RPMI7951 (cell line): Measurements from ENCODE around the gene E2F3. TPM values are rescaled to one million over a fixed set of nuclear protein-coding genes. Genes with fewer than 3 reads are reported as not detected.
"Not testable (repeated sequence)": the region's sequence is repeated elsewhere in the genome, so short reads cannot be mapped to it uniquely, and the experiment has no call there.

Experiments
- DNase-seq: peaks from one replicate; pipeline ENCODE4 v3.0.0-alpha.2; 2012; ENCODE audit warnings: low read depth
- total RNA-seq: library from RNA; depleted of rRNA; stranded (reverse); fragments of >200 nt; shearing (Covaris generic); gene quantifications from 2 replicates; pipeline ENCODE4 v1.2.3, GENCODE V29; 2014

Gene E2F3
- total RNA-seq, 1 experiment from 2014 or later: 4.8 TPM

DNA sequence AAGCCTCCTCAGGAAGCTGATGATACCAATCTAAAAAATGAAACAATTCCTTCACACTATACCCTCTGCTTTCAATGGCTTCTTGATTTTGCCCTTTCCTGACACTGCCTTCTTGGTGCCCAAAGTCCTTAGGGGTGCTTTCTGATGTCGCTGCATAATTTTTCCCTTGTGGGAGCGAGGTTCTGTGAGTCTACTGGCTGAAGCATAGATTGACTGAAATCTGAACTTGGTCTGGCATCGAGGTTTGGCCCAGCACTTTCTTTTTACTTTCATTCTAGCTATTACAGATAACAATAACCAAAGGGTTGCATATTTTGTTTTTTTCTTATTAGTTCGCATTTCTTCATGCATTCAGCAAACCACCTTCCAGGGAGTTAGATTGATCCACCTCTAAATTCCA lies 65.8 kb downstream of the E2F3 start:
- no peak for DNase-seq

- DNase-seq: no peak
These were observed 66.5 kb downstream of the E2F3 start for GRCh38 chr6:20468209-20468608.

GRCh38 chr6:20472748-20473147 lies 71.1 kb downstream of the E2F3 start:
- no peak for DNase-seq

DNA sequence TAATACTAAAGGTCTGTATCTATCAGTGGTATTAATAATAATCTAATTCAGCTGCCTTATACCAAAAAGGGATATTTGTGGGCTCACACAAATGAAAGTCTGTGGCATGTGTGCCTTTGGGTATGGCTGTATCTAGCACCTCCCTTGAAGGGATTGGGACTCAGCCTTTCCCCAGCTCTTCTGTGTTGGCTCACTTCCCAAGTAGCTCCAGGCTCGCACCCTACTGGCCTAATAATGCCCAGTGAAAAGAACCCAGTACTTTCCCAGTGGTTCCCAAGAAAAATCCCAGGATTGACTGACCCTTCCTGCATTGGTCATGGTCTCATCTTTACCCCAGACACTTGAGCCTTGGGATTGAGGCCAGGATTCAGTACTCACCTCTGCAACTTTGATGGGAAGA lies 71.8 kb downstream of the E2F3 start:
- no peak for DNase-seq

DNA sequence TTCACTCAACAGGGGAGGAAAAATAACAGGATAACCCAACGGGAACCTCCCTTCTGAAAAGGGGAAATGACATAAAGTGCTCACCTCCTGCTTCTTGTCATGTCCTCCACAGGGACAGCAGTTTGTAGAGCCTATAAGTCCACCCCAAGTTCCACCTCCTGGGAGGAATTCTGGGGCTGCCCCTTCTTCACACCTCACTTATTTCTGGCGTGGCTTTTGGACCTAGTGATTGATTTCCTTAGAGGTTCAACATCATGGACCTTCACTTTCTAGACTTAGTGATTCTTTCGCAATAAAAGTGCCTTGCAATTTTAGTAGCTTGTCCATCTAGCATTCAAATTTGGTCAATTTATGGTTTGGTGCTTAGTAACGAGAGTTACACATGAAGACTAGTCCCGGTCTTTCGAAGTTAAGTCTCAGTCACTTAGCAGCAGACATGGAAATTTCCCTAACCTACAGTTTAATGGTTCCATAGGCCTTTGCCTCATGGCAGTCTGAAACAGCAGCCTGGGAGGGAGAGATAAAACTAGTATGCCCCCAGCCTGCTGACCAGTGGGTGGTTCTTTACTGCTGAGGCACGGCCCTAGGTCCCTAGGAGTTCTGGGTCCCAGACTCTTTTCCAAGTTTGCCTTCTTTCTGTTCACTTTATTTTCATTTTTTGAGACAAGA lies 73.3 kb downstream of the E2F3 start:
- DNase-seq: no peak

DNA sequence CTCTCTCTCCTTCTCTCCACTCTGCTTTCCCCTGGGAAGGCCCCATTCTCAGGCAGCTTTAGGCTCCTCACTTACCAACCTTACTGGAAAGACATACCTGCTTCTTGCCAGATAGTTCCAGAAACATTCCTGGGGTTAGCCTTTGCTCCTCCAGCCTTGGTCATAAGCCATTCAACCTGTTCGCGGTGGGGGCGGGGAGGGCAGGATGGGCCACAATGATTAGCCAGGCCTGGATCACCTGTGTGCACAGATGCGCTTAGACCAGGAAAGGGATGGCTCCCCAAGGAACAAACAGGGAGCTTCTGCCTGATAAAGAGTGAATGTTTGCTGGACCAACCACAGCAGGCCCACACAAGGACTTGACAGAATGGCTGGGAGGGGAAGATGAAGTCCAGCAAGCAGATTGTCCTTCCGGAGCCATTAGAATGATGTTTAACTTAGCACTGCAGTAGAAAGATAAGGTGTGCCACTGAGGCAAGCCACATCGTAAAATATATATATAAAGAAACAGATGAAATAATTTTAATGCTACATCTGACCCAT lies 74.9 kb downstream of the E2F3 start:
- DNase-seq: no peak

GRCh38 chr6:20477485-20477884 lies 75.8 kb downstream of the E2F3 start:
- no peak for DNase-seq

DNA sequence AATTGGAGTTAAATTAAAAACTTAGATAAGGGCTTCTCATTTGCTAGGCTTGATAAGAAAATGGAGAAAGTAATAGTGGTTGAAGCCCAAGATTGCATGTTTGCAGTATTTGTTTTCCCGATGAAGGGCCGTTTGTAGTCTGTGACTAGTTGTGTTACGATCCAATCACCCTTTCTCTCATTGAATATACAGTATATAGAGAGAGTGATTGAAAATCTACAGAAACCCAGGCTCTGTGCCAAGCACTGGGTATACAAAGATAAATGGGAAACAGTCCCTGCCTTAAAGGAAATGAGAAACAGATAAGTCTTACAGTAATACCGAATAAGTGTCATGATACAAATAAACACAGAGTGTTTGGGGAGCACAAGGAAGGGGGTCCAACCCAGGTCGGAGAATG lies 77.4 kb downstream of the E2F3 start:
- no peak for DNase-seq

GRCh38 chr6:20479526-20479925 lies 77.8 kb downstream of the E2F3 start:
- no peak for DNase-seq

DNA sequence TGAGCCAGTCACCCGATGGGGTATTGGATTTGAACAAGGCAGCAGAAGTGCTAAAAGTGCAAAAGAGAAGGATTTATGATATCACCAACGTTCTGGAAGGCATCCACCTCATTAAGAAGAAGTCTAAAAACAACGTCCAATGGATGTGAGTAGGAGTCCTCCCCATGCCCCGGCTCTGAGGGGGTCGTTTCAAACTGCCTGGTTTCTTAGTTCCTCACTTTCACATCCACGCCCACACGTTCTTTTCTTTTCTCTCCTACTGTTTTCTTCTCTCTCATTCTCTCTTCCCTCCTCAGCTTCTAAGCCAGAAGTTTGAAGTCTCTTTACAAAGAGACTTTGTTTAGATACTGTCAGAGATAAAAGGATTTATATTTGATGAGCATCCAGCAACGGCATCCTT lies 79.6 kb downstream of the E2F3 start:
- no peak for DNase-seq

DNA sequence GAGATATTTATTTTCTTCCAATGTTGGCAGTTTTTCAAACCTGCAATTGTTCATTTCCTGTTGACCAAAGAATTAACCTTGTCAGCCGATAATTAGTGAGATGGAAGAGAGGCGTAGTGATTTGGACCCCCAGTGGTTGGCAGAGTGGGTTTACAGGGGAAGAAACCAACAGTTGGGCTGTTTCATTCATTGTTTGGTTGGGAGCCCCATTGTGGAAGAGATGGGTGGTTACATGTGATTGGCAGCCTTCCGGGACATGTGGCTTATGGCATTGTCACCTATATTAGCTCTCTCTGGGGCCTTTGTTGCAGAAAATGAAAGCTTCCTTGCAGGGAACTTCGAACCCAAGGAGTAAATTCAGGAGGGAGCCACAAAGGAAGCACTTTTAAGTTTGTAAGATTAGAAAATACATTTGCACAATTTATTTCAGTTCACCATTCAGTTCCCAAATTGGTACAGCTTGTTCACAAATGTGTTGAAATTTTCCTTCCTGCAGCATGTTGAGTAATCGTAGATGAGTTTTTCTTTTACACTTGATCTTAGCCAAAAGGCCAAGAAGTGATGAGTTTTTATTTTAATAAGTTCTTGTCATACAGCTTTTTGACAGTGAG lies 82.3 kb downstream of the E2F3 start:
- DNase-seq: no peak

DNA sequence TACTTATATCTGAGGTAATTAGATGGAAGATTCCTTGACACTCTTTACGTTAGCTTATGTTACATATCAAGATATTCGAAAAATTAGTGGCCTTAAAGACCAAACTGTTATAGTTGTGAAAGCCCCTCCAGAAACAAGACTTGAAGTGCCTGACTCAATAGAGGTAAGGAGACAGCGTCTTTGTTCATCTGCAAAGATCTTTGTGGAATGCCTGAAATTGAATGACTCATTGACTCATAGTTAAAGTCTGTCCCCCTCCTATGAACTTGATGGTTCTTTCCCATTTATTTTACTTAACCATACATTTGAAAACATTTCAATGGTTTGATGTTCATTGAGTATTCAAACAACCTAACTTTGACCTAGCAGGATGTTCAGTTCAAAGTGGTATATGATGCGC lies 85.0 kb downstream of the E2F3 start:
- no peak for DNase-seq

DNA sequence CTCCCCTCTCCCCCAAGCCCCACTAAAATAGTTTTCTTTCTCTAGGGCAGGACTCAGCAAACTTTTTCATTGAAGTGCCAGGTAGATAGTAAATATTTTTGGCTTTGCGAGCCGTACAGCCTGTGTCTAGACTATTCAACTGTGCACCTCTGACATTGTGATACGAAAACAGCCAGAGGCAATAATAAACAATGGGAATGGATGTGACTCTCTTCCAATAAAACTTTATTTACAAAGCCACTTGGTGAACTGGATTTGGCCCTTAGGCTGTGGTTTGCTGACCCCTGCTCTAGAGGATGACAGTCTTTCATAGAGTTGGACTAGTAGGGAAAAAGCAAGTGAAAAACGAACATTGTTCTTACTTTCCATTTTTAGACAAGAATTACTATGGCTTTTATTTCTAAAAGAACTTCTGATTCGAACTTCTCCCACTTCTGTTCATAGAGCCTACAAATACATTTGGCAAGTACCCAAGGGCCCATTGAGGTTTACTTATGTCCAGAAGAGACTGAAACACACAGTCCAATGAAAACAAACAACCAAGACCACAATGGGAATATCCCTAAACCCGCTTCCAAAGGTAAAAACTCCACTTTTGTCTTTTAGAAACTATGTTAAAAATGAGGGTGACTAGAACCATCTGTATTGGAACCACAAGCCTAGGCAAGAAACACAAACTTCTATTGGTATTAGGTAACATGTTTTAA lies 86.1 kb downstream of the E2F3 start:
- DNase-seq: peak; percentile 6

DNA sequence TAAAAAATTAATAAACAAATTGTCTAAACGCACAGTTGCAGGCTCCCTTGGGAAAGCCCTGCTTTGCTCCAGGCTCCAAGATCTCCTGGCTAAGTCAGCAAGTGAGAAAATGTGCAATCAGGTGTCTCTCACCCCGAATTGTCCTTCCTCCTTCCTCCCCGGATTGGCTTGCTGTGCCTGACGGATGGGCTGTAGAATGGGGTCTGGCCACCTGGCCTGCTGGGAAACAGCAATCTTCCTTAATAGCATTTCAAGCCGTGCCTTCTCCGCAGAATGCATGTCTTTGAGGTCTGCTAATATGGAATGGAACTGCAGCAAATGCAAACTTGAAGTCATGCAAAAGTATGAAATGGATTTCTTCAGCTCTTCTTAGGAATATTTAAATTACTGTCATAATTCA lies 88.9 kb downstream of the E2F3 start:
- no peak for DNase-seq

DNA sequence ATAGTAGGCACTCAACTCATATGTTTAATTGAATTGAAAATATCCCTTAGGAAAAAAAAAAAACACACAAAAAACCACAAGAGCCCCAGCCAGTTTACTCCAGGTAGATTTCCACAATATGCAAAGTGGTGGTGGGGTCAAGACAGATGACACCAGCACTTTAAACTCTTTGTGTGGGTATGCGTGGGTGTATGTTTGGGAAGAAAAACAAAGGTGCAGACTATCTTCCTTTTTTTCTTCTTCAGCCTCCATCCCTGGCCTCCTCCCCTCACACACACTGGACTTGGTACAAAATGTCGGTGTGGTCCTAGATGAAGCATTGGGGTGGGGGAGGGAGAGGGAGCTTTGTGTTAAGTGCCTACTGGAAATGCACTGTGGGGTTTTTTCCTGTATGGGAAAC lies 90.4 kb downstream of the E2F3 start:
- no peak for DNase-seq

DNA sequence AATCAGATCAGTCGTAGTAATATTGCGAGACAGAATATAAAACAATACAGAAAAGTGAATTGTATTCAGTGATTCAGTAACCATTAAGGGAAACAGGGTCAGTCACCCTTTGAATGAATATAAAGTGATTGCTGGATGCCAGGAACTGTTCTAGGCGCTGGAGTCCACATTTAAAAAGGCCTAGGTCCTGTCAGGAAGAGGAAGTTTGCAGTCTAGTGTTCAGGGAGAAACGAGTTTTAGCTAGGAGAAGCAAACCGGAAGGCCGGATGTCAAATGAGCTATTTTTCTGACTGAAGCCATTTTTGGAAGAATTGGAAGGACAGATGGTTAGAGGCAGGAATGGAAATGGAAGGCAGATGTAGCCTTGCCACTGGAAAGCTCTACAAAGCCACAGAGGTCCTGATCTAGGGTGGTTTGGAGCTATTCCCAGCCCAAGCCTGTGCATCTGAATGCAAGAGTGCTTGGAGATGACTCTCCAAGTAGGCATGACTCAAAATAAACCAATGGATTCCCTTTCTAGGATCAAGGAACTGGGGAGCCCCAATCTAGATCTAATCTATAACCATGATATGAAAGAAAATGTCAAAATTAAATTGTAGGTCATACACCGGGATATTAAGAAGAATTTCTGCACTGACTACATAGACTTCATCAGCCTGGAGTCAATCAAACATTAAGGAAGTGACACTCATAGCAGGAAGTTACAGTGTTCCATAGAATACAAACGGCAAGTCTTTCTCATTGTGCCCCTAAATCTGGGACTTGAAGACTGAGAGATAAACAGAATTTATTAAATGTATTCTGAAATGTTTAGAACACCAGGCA lies 95.7 kb downstream of the E2F3 start:
- peak; percentile 88 for DNase-seq

GRCh38 chr6:20498041-20498385 lies 96.3 kb downstream of the E2F3 start:
- no peak for DNase-seq

- no peak for DNase-seq
These were observed 107.5 kb downstream of the E2F3 start for GRCh38 chr6:20509212-20509611.

GRCh38 chr6:20511852-20512251 lies 110.2 kb downstream of the E2F3 start:
- no peak for DNase-seq

DNA sequence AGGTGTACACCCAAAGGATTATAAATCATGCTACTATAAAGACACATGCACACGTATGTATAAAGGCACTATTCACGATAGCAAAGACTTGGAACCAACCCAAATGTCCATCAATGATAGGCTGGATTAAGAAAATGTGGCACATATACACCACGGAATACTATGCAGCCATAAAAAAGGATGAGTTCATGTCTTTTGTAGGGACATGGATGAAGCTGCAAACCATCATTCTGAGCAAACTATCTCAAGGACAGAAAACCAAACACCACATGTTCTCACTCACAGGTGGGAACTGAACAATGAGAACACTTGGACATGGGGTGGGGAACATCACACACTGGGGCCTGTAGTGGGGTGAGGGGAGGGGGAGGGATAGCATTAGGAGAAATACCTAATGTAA lies 123.5 kb downstream of the E2F3 start:
- not testable (repeated sequence) for DNase-seq

DNA sequence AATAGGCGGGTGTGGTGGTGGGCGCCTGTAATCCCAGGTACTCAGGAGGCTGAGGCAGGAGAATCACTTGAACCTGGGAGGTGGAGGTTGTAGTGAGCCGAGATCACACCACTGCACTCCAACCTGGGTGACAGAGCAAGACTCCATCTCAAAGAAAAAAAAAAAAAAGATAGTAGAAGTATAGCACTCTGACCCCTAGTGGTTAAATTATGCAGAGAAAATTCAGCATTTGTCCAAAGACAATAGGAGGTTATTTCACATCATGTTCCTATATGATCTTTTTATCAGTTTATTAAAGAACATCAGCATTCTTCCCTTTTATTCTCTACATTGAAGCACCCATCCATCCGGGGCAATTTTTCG lies 127.4 kb downstream of the E2F3 start:
- peak; percentile 62 for DNase-seq

DNA sequence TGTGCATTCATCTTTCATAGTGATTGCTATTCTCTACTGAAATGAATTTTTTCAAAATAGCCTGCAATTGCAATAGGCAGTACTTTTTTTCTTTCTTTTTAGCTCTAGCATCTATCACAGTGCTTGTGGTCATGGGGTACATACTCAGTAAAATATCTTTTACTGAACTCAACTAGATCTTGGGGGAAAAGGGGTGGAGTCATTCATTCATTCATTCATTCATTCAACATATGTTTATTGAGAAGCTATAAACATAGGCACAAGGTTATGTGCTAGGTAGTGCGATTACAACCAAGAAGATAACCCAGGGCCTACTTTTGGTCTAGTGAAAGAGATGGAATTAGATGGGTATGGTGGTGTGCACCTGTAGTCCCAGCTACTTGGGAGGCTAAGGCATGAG lies 131.2 kb downstream of the E2F3 start:
- DNase-seq: no peak
